ENCODE results near the gene PLCD1.

PLCD1 gene

DNA sequence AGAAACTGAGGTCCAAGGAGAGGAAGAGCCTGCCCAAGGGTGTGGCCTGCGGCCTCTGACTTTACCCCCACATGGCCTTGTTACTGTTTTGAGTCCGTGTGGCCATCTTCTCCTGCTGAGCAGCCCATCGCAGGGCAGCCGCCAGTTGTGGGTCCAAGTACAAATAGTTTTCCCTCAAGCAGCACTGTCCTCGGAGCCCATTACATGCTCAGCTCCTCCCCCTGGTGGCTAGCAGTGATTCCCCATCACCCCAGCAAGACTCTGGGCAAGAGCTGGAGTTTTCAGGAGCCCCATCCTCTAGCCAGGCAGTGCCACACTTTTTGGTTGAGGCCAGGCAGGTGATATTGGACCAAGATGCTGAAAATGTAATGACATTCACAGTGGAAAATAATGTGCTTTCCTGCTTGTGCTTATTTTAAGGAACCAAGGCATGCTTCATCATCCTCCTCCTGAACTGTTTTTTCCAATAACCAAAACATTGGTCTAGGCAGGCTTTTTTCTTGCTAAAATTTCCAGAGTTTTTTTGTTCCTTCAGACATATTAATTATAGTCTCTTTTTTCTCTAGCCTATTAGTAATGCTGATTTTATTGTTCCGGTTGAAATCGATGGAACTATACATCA, 62.1 kb downstream of the PLCD1 start:
- peak; percentile 69 for DNase-seq (ENCODE audit: low read depth)
- no peak overlapping the region for H3K4me3 ChIP-seq (ENCODE audit: low read length)
- TF ChIP-seq, protein P1, sequence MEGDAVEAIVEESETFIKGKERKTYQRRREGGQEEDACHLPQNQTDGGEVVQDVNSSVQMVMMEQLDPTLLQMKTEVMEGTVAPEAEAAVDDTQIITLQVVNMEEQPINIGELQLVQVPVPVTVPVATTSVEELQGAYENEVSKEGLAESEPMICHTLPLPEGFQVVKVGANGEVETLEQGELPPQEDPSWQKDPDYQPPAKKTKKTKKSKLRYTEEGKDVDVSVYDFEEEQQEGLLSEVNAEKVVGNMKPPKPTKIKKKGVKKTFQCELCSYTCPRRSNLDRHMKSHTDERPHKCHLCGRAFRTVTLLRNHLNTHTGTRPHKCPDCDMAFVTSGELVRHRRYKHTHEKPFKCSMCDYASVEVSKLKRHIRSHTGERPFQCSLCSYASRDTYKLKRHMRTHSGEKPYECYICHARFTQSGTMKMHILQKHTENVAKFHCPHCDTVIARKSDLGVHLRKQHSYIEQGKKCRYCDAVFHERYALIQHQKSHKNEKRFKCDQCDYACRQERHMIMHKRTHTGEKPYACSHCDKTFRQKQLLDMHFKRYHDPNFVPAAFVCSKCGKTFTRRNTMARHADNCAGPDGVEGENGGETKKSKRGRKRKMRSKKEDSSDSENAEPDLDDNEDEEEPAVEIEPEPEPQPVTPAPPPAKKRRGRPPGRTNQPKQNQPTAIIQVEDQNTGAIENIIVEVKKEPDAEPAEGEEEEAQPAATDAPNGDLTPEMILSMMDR (IDR thresholded peaks at IDR 0.05; ENCODE audit: insufficient read depth, low read depth, low read length, missing control alignments): peak; percentile 89

DNA sequence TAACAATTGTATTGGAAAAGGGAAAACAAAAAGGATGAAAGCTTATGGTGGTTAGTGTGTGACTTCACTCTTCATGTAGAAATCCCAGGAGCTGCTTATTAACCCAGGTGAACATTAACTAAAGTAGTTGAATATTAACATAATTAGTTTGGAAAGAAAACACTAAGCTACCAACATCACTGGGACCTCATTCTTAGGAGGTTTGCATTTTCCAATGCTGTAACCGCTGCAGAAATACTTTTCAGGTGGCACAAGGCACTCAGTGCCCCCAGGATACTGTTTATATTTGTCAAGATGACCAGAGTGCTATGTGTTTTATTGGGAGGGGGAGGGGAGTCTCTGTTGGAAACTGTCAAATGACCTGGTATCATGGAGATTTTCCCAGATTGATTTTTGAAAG, 64.7 kb downstream of the PLCD1 start:
- DNase-seq (ENCODE audit: low read depth): no peak
- TF ChIP-seq, protein P1 (IDR thresholded peaks at IDR 0.05; ENCODE audit: insufficient read depth, low read depth, low read length, missing control alignments): no peak
- no peak overlapping the region for H3K4me3 ChIP-seq (ENCODE audit: low read length)

DNA sequence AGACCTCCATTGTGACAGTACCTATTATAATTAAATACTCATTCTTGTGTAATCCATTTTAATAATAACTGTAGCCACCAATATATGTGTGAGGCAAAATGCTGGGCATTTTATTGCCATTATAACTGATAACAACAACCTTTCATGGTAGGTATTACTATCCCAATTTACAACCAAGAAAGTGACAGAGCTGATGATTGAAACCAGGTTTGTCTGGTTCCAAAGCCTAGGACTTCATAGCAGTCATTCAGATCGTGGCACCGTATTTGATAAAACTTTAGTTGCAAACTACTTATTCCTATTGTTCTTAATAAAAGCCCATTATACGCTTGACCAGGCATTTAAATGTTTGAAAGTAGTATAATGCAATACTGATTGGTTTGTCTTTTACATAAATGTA, 65.3 kb downstream of the PLCD1 start:
- DNase-seq (ENCODE audit: low read depth): no peak
- no peak overlapping the region for H3K4me3 ChIP-seq (ENCODE audit: low read length)
- TF ChIP-seq, protein P1 (IDR thresholded peaks at IDR 0.05; ENCODE audit: insufficient read depth, low read depth, low read length, missing control alignments): no peak

DNA sequence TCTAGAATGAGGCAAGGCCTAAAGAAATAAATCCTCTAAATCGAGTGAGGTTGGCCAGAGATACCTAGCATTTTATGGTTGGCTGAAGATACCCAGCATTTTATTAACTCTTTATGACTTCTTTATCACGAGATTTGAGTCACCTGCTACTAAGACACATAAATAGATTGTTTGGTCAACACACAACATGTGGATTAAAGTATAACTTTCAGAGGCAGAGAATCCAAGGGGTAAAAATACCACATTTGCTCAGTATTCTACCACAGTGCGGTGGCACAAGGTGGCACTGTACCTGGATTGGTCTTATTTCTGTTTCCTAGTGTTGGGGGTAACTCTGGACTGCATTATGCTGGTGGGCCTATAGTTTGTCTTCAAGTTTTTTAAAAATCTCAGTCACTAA, 65.8 kb downstream of the PLCD1 start:
- no peak for DNase-seq (ENCODE audit: low read depth)
- TF ChIP-seq, protein P1 (IDR thresholded peaks at IDR 0.05; ENCODE audit: insufficient read depth, low read depth, low read length, missing control alignments): no peak
- no peak overlapping the region for H3K4me3 ChIP-seq (ENCODE audit: low read length)

DNA sequence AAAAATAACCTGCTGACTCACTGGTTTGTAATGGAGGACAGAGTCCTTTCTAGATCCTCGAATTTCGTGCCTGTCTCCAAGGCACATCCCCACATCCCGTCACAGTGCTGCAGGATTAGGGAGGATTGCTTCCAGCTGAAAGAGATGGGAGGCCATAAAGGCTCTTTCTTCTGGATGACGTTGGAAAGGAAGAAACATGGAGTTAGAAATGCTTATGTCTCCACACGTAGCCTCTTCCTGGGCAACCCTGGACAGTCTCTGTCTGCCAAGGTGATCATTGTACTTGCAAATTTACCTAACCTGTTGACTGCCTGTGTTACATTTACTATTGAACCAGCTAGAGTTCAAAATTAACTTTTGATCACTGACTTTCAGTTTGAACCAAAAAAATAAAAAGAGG, 66.4 kb downstream of the PLCD1 start:
- TF ChIP-seq, protein P1 (IDR thresholded peaks at IDR 0.05; ENCODE audit: insufficient read depth, low read depth, low read length, missing control alignments): no peak
- H3K4me3 ChIP-seq (ENCODE audit: low read length): no peak overlapping the region
- DNase-seq (ENCODE audit: low read depth): no peak

DNA sequence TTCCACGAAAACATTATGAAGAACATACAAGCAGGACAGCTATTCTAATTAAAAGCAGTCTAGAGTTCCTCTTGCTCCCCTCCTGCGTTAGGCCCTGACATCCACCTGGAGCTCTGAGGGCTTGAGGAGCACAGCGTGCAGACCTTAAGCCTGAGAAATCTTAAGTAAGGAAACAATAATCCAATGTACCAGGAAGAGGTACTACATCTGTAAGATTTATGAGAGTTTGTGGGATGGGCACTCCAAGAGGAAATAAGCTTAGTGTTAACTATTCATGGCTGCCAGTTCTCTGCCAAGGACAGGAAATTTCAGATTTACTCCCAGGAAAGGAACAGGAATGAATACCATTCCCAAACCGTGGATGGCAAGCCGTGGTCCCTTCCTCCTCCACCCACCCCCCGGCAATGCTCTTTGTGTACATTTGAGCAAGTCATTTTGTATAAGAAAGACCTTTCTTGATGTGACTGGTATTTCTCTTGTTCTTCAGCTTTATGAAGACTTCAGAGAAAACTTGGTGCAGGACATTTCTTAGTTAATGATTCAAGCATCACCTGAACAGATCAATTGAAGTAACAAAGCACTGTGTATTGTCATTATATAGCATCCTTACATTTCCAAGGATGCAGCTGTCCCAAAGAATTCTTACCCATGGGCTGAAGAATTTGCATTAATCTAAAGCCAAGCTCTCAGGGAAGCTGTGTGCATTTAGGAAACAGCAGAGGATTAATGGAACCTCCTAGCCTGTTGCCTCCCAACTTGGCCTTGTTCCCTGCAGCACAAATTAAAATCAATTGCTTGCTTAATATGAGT, 67.6 kb downstream of the PLCD1 start:
- TF ChIP-seq, protein P1 (IDR thresholded peaks at IDR 0.05; ENCODE audit: insufficient read depth, low read depth, low read length, missing control alignments): no peak
- no peak for DNase-seq (ENCODE audit: low read depth)
- H3K4me3 ChIP-seq (ENCODE audit: low read length): no peak overlapping the region

Data from epithelial cell of esophagus (primary cell).